Neuron (in vitro differentiated cells): ENCODE data around the gene LRIG1.

Experiments used
- H2AFZ ChIP-seq: one replicate; pipeline ENCODE4 v1.6.1; 2013; ENCODE audit warnings: low read depth, mild to moderate bottlenecking, inconsistent platforms, low read length, moderate library complexity
- H3K27me3 ChIP-seq: one replicate; pipeline ENCODE4 v1.6.1; 2013; ENCODE audit warnings: low read length; ENCODE audit not compliant: insufficient read depth
- H3K36me3 ChIP-seq: one replicate; pipeline ENCODE4 v1.6.1; 2013; ENCODE audit warnings: low read length; ENCODE audit not compliant: insufficient read depth
- H3K4me1 ChIP-seq: one replicate; pipeline ENCODE4 v1.6.1; 2013; ENCODE audit warnings: low read length; ENCODE audit not compliant: insufficient read depth
- H3K4me3 ChIP-seq: 2 replicates; pipeline ENCODE4 v1.5.1; 2013; ENCODE audit warnings: mild to moderate bottlenecking, low read length, moderate library complexity
- H3K9me3 ChIP-seq: one replicate; pipeline ENCODE4 v1.6.1; 2013; ENCODE audit warnings: low read length

The LRIG1 gene

DNA sequence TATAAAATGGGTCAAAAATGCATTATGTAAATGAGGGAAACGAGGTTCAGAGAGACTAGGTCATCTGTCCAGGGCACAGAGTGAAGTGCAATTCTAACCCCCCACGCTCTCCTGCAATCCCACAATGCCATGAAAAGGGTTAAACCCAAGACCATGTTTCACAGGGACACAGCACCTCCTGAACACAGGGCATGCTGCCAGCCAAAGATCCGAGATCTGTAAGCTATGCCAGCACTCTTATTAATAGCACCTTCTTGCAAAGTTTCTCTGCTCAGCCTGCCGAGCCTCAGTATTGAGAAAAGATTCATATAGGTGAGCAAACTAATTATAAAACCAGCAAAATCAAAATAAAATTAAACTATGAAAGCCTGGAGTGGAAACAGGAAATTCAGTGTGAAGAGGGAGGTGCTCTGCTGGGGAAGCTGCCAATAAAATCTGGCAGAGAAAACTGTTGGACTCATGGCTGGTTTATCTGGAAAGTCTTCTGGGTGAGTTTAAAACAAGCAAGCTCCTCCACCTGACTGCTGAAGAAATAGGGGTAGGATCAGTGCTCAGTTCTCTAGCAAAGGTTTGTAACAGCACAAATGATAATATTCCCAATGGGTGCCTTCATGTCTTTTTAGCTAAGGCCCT is 50.3 kb downstream of the LRIG1 start:
- H3K36me3 ChIP-seq, result peaks cover 68% of the 10 kb centered on the region
- no peak overlapping the region for H3K4me3 ChIP-seq
- no peaks in the 10 kb centered on the region for H3K27me3 ChIP-seq
- H2AFZ ChIP-seq, result no peak overlapping the region
- H3K4me1 ChIP-seq, result no peaks in the 10 kb centered on the region
- H3K9me3 ChIP-seq, result no peaks in the 10 kb centered on the region

DNA sequence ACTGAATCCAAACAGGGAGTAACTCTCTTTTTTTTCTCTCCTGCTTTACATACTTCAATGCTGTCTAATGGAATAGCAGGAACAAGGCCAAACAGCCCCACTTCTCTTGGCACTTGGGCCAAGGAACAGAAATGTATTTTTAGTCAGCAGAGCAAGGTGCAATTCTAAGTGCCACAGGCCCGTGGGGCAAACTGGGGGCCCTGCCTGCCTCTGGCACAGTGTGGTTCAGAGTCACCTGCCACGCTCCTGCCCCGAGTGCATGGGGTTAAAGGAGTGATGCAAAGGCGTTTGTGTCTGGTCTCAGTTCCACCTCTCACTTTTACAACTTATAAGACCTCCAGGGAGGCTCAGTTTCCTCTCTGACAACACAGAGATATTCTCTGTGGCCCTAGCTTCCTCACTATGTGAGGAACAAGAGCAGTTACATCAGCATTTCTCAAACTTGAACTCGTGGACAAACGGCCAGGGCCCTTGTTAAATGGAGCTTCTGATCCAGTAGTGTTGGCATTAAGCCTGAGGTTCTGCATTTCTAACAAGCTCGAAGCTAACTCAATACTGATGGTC is 51.3 kb downstream of the LRIG1 start:
- H3K9me3 ChIP-seq, result no peaks in the 10 kb centered on the region
- no peaks in the 10 kb centered on the region for H3K27me3 ChIP-seq
- peaks cover under 1% of the 10 kb centered on the region for H3K4me1 ChIP-seq
- H3K36me3 ChIP-seq, result peaks cover 64% of the 10 kb centered on the region
- H2AFZ ChIP-seq, result no peak overlapping the region
- no peak overlapping the region for H3K4me3 ChIP-seq

DNA sequence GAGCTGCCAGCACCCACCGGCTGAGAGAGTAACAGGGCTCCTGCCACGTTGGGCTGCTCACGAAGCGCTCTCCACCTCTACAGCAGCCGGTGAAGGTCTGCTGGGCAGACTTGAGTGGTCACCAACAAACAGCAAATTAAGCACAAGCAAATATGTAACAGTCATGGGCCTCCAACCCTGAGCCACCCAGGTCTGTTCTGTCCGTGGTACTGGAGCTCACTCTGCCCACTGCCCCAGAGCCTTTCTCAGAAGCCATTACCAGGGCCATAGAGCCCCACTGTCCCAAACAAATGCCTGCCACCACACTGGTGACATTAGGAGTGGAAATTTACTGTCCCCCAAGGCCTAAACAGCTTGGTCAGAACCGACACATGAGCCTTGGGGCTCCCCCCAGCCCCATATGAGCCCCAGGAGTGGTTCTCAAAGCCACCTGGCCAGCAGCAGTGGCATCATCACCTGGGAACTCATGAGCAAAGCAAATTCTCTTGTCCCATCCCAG is 56.6 kb downstream of the LRIG1 start:
- H3K36me3 ChIP-seq, result peaks cover 53% of the 10 kb centered on the region
- H2AFZ ChIP-seq, result no peak overlapping the region
- H3K27me3 ChIP-seq, result no peaks in the 10 kb centered on the region
- H3K4me1 ChIP-seq, result peaks cover 31% of the 10 kb centered on the region
- no peak overlapping the region for H3K4me3 ChIP-seq
- H3K9me3 ChIP-seq, result no peaks in the 10 kb centered on the region

DNA sequence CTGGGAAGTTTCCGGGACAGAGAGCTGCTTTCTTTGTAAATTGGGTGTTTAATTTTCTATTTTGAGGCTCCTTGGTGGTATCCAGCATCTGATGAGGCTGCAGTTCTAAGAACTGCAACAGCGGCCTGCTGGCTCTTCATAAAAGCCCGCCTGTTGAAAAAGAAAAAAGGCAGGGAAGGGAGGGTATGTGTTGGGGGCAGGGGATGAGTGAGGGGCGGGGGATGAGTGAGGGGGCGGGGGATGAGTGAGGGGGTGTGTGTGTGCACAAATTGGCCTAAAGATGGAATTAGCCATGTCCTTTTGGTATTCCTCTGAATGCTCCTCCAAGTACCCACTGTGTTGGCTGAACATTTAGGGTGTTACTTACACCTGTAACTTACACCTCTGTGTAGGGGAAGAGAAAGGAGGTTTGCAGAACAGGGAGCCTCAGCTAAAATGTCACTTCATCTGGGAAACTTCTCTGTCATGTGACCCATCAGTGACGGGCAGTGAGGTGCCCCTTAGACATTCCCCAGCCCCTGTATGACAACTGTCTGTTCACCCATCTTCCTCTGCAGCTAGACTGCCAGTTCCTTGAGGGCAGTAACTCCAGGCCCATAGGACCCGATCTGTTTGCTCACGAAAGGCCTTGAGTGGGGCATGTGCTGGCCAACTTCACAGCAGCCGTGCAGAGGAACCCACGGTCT is 57.6 kb downstream of the LRIG1 start:
- Histone ChIP-seq H3K9me3 (no peaks in the 10 kb centered on the region), H3K36me3 (peaks cover 46% of the 10 kb centered on the region), H3K4me3 (no peak overlapping the region), H3K27me3 (no peaks in the 10 kb centered on the region), H2AFZ (no peak overlapping the region), H3K4me1 (peaks cover 31% of the 10 kb centered on the region)

DNA sequence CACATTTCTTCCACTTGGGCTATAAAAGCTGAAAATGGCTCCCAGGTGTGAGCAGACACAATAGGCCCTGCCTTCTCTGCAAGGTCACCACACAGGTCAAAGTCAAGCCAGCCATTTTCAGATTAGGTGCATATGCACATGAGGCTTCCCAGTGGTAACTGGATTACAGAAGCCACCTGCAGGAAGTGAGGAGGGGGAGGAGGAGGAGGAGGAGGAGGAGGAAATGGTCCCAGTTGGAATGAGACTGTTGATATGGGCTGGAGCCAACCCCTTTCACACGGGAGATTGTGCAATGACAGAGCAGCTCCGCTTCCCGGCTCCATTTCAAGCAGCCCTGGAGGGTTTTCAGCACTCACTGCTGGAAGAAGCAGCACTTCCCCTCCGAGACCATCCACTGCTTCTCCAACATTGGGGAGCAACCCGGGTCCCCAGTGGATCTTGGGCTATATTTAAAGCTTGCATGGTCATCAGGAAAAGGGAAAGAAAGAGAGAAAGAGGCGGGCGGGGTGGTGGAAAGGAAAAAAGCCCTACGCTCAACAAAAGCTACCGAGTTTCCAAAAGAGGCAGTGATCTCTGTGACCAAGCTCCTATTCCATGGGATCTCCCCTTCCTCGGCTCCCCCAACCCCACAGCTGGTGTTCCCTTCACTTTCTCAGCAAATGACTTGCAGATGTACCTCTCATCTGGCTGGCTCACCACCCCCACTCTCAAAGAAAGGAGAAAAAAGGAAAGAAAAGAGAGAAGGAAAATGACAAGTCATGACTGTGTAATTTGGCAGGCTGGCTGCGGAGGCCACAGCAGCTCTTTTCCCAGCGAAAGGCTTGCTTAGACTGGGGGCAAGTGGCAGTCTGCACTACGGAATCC is 58.3 kb downstream of the LRIG1 start:
- peaks cover 31% of the 10 kb centered on the region for H3K4me1 ChIP-seq
- H3K27me3 ChIP-seq, result no peaks in the 10 kb centered on the region
- H3K9me3 ChIP-seq, result no peaks in the 10 kb centered on the region
- H3K36me3 ChIP-seq, result peaks cover 43% of the 10 kb centered on the region
- H3K4me3 ChIP-seq, result no peak overlapping the region
- H2AFZ ChIP-seq, result no peak overlapping the region

DNA sequence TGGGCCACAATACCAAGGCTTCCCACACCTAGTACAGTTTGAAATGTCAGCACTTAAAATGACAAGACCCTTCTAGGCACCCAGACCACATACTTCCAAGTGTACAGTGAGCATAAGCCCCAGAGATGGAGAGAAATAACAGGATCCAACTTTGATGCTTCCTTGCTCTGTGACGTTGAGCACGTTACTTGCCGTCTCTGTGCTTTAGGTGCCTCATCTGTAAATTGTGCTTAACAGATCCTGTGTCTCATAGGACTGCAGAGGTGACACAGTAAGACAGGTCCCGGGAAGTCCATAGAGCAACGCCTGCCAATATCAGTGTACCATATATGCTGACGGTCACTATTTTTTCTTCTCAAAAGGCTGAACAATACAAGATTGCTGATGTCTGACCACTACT is 59.1 kb downstream of the LRIG1 start:
- Histone ChIP-seq H3K4me3 (no peak overlapping the region), H3K9me3 (no peaks in the 10 kb centered on the region), H3K4me1 (peaks cover 31% of the 10 kb centered on the region), H2AFZ (no peak overlapping the region), H3K27me3 (no peaks in the 10 kb centered on the region), H3K36me3 (peaks cover 43% of the 10 kb centered on the region)

DNA sequence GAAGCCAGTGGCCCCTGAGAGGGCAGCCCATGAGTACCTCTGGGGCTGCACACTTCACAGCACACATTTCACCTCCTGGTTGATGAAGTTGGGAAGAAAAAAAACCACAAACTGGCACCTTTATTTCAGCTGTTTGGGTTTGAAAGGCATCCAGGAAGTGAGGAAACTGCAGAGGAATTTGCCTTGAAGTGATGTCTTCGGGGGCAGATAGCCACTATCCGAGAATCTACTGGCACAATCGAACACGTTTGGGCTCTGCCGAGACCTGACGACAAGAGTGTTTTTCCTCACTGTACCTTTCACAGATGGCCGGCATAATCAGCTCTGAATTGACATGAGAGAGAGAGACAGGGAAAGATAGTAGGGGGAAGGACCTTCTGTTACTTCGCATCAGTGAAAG is 59.7 kb downstream of the LRIG1 start:
- H3K4me1 ChIP-seq, result peaks cover 31% of the 10 kb centered on the region
- H3K36me3 ChIP-seq, result peaks cover 48% of the 10 kb centered on the region
- no peaks in the 10 kb centered on the region for H3K27me3 ChIP-seq
- peaks cover under 1% of the 10 kb centered on the region for H3K9me3 ChIP-seq
- H2AFZ ChIP-seq, result no peak overlapping the region
- H3K4me3 ChIP-seq, result no peak overlapping the region

DNA sequence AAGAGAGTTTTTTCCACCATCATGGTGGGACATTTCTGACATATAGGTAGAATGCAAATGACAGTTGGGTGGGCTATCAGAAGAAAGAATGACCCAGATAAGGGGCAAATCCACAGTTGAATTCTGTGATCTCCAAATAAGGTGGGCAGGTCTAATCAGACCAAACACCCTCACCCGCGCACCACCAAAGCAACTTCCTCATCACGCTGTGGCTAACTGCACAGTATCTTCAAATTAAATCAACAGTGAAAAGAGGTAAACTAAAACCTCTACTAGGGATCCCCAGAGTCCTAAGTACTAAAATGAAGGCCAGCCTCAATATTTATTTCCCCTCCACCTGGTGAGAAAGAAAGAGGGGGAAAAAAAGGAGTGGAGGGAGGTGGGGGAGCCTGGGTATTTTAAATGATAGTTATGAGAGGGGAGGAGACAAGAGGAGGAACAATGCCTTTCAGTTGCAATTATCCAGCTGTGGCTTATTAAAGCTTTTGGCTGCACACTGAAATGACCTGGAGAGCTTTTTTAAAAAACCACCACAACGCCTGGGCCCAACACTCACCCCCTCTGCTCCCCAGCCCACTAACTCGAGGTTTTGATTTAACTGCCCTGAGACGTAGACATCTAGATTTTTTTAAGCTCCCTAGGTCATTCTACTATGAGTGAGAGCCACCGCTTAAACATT is 61.0 kb downstream of the LRIG1 start:
- Histone ChIP-seq H3K36me3 (peaks cover 51% of the 10 kb centered on the region), H3K27me3 (no peaks in the 10 kb centered on the region), H2AFZ (no peak overlapping the region), H3K4me3 (no peak overlapping the region), H3K9me3 (peaks cover 2% of the 10 kb centered on the region), H3K4me1 (peaks cover 31% of the 10 kb centered on the region)

DNA sequence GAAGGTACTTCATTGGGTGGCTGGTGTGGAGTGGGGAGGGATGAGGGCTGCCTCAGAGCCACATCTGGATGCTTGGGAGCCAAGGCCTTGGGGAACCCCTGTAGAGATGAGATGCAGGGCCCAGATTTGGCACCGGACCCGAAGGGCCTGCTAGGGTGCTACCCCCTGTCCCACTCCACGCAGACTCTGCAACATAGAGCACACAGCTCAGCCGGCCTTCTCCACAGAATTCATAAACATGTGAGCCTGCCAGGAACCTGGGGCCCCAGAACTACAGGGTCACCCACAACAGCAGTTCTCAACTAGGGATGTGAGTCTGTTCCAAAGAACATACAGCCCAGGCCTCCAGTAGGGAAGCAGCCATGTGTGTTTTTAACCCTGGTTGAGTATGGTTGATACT is 62.8 kb downstream of the LRIG1 start:
- Histone ChIP-seq H3K36me3 (peaks cover 46% of the 10 kb centered on the region), H3K4me1 (peaks cover 18% of the 10 kb centered on the region), H3K27me3 (no peaks in the 10 kb centered on the region), H3K9me3 (peaks cover 2% of the 10 kb centered on the region), H2AFZ (no peak overlapping the region), H3K4me3 (no peak overlapping the region)

DNA sequence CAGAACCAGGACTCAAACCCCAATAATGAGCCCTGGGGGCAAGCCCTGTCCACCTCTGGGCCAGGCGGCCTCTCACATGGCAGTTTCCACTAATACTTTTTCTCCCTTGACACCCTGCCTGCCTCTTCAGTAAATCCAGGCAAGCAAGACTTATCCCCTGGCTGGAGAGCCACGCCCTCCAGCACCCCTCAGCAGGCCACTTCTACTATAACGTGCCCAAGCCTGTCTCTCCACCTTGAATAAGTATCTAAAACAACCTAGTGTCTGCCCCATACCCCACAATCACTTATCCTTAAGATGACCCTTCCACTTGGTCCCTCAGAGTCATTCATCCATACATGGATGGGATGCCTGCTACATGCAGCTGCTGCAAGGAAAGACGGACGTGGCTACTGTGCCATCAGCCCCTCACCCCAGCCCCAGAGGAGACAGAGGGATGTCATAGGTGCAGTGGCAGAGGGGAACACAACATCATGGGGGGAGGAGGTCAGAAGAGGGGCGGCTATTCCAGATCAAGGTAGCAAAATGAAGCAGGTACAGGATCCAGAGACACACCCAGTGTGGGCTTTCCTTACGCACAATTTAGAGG is 63.4 kb downstream of the LRIG1 start:
- no peak overlapping the region for H3K4me3 ChIP-seq
- H3K4me1 ChIP-seq, result peaks cover 12% of the 10 kb centered on the region
- H3K36me3 ChIP-seq, result peaks cover 50% of the 10 kb centered on the region
- no peaks in the 10 kb centered on the region for H3K27me3 ChIP-seq
- no peak overlapping the region for H2AFZ ChIP-seq
- peaks cover 2% of the 10 kb centered on the region for H3K9me3 ChIP-seq

DNA sequence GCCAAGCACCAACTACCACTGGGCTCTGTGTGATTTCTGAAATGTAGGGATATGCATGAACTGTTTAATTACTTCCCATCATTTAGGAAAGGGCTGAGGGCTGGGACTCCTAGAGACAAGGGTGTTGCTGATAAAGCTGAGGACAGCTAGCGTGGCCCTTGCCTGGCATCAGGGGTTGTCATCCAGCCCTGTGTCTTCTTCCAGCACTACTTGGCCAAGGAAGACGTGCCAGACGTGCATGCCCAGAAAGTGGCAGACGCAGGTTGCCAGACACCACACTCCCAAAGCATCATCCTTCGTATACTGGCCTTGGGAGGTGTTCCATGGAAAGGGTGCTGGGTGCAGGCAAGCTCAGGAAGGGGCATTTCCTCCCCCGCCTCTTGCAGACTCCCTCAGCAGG is 64.8 kb downstream of the LRIG1 start:
- H3K4me1 ChIP-seq, result no peaks in the 10 kb centered on the region

DNA sequence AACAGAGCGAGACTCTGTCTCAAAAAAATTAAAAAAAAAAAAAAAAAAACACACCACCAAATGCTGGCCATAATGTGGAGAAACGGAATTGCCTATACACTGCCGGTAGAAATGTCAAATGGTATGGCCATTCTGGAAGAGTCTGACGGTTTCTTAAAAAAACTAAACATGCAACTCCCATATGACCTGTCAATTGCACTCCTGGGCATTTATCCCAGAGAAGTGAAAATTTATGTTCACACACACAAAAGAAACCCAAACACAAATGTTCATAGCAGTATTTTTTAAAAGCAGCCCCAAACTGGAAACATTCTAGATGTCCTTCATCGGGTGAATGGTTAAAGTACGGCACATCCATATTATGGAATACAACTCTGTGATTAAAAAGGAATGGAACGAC is 66.1 kb downstream of the LRIG1 start:
- no peak overlapping the region for H2AFZ ChIP-seq
- H3K4me1 ChIP-seq, result no peaks in the 10 kb centered on the region
- no peak overlapping the region for H3K4me3 ChIP-seq
- peaks cover 48% of the 10 kb centered on the region for H3K36me3 ChIP-seq
- peaks cover 9% of the 10 kb centered on the region for H3K9me3 ChIP-seq
- H3K27me3 ChIP-seq, result no peaks in the 10 kb centered on the region

More for the DNA sequence above, 64.8 kb downstream of the LRIG1 start:
- H3K27me3 ChIP-seq, result no peaks in the 10 kb centered on the region
- H3K36me3 ChIP-seq, result peaks cover 54% of the 10 kb centered on the region
- H3K4me3 ChIP-seq, result no peak overlapping the region
- H2AFZ ChIP-seq, result no peak overlapping the region
- peaks cover 6% of the 10 kb centered on the region for H3K9me3 ChIP-seq
